ENCODE measurements around the gene TMSB10.

TMSB10 gene

DNA sequence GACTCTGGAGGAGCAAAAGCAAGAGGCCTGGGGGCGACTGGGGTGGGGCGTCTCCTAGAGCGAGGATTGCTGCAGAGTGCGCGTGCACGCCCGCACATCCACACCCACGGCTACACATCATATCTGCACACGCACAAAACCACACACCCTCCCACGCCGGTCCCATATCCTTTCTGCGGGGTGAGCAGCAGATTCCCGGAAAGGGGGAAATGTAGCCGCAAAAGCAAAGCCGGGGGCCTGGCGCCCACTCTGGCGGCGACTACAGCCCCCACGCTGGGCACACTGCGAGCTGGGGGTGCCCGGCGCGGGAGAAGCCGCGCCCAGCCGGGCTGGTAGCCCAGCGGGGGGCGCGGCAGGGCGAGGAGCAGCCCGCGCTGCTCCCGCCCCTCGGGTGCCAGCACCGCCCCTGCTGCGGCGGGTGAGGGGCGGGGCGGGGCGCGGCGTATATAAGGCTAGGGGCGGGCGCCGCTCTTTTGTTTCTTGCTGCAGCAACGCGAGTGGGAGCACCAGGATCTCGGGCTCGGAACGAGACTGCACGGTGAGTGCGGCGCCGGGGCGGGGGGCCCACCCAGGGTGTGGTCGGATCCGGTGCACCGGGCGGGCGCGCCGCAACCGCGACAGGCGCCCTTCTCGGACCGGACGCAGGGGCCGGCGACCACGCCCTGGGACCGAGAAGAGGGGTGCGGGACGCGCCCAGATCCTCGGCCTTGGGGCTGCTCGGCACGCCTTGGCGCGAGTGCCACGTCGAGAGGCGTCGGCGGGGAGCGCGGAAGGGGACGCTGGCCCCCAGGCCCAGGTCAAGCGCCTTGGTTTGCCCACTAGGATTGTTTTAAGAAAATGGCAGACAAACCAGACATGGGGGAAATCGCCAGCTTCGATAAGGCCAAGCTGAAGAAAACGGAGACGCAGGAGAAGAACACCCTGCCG is at the start of gene TMSB10:
Gene TMSB10, plus strand, starts transcription at position 476 of the 927 bp plus-strand sequence.
- no peaks in the 10 kb centered on the region for H3K27me3 ChIP-seq (replicated peaks; ENCODE audit: control insufficient read depth, insufficient read depth, low read length)
- peak; percentile 91 for DNase-seq (ENCODE audit: extremely low read depth, insufficient read length)
- no peaks in the 10 kb centered on the region; the same call in 1 of the 2 replicates for H3K36me3 ChIP-seq (ENCODE audit: control insufficient read depth, insufficient read depth, low read length)
- TF ChIP-seq, protein P1, sequence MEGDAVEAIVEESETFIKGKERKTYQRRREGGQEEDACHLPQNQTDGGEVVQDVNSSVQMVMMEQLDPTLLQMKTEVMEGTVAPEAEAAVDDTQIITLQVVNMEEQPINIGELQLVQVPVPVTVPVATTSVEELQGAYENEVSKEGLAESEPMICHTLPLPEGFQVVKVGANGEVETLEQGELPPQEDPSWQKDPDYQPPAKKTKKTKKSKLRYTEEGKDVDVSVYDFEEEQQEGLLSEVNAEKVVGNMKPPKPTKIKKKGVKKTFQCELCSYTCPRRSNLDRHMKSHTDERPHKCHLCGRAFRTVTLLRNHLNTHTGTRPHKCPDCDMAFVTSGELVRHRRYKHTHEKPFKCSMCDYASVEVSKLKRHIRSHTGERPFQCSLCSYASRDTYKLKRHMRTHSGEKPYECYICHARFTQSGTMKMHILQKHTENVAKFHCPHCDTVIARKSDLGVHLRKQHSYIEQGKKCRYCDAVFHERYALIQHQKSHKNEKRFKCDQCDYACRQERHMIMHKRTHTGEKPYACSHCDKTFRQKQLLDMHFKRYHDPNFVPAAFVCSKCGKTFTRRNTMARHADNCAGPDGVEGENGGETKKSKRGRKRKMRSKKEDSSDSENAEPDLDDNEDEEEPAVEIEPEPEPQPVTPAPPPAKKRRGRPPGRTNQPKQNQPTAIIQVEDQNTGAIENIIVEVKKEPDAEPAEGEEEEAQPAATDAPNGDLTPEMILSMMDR (IDR thresholded peaks at IDR 0.05; ENCODE audit: insufficient read depth, low read length, poor library complexity, severe bottlenecking) = peak; percentile 11
- H3K4me3 ChIP-seq (replicated peaks; ENCODE audit: low read depth, low read length) = peak within 1 kb of the TSS; percentile 90

DNA sequence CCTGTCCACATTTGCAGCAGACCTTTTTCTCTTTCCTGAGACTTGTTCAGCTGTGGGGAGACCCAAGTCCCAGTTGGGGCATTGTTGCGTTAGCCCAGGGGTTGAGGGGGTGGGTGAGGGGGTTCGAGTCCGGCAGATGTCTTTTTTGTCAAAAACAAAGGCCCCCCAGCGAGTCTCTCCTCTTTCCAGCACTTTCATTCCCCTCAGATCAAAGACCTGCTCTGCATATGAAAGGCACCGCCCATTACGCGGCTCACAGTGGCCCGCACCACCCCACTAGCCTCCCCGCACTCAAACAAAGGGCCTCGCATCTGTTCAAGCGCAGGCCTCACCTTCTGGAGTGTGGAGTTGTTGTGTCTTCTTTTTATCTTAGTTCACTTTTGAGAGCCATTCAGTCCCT is 49.7 kb upstream of the TMSB10 start:
- Histone ChIP-seq H3K36me3 (ENCODE audit: control insufficient read depth, insufficient read depth, low read length) (no peaks in the 10 kb centered on the region), H3K27me3 (replicated peaks; ENCODE audit: control insufficient read depth, insufficient read depth, low read length) (no peaks in the 10 kb centered on the region; the same call in 1 of the 2 replicates), H3K4me3 (replicated peaks; ENCODE audit: low read depth, low read length) (no peak overlapping the region)
- no peak for DNase-seq (ENCODE audit: extremely low read depth, insufficient read length)
- TF ChIP-seq, protein P1 (IDR thresholded peaks at IDR 0.05; ENCODE audit: insufficient read depth, low read length, poor library complexity, severe bottlenecking) = no peak

DNA sequence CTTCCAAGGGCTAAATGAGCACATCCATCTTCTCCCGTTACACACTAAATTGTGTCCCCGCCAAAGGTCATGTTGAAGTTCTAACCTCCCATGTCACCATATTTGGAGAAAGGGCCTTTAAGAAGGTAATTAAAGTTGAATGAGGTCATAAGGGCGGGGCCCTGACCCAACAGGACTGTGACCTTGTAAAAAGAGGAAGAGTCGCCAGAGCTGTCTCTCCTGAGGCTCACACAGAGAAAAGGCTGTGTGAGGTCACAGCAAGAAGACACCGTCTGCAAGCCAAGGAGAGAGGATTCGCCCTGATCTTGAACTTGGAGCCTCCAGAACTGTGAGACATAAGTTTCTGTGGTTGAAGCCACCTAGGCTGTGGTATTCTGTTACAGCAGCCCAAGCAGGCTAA is 48.7 kb upstream of the TMSB10 start:
- Histone ChIP-seq H3K27me3 (replicated peaks; ENCODE audit: control insufficient read depth, insufficient read depth, low read length) (peaks cover 1% of the 10 kb centered on the region; the same call in 1 of the 2 replicates), H3K36me3 (ENCODE audit: control insufficient read depth, insufficient read depth, low read length) (no peaks in the 10 kb centered on the region), H3K4me3 (replicated peaks; ENCODE audit: low read depth, low read length) (no peak overlapping the region)
- TF ChIP-seq, protein P1 (IDR thresholded peaks at IDR 0.05; ENCODE audit: insufficient read depth, low read length, poor library complexity, severe bottlenecking) = no peak
- no peak for DNase-seq (ENCODE audit: extremely low read depth, insufficient read length)

DNA sequence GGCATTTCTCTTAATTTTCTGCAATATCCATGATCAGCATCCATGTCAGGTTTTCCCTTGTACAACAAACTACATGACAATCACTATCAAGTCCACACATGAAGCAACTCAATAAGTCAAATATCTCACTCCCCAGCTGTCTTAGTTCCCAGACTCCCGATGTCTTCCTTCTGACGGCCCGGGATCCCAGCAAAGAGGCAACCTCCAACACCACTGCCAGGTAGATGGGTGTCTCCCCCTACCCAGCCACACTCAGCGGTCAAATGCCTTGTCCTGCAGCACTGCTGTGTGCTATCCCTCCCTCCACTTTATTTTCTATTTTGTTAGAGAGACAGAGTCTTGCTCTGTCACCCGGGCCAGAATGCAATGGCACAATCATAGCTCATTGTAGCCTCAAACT is 47.9 kb upstream of the TMSB10 start:
- DNase-seq (ENCODE audit: extremely low read depth, insufficient read length) = no peak
- H3K4me3 ChIP-seq (replicated peaks; ENCODE audit: low read depth, low read length) = no peak overlapping the region
- H3K36me3 ChIP-seq (ENCODE audit: control insufficient read depth, insufficient read depth, low read length) = no peaks in the 10 kb centered on the region
- TF ChIP-seq, protein P1 (IDR thresholded peaks at IDR 0.05; ENCODE audit: insufficient read depth, low read length, poor library complexity, severe bottlenecking) = no peak
- peaks cover 1% of the 10 kb centered on the region; the same call in 1 of the 2 replicates for H3K27me3 ChIP-seq (replicated peaks; ENCODE audit: control insufficient read depth, insufficient read depth, low read length)

DNA sequence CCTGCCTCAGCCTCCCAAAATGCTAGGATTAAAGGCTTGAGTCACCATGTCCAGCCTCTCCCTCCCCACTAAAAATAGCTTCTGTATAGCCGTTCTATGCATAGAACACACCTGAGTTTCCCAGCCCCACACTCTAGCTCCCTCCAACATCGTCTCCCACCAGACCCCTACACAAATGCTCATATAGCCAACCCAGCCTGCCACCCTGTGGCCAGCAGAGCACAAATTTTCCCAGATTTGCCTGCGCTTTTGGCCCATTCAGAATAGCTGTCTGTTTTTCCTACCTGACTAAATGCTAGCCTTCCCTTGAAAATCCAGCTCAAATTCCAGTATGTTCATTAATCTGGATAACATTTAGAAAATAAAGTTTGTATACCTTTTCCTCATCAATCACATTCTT is 47.3 kb upstream of the TMSB10 start:
- TF ChIP-seq, protein P1 (IDR thresholded peaks at IDR 0.05; ENCODE audit: insufficient read depth, low read length, poor library complexity, severe bottlenecking) = peak; percentile 37
- no peaks in the 10 kb centered on the region for H3K36me3 ChIP-seq (ENCODE audit: control insufficient read depth, insufficient read depth, low read length)
- DNase-seq (ENCODE audit: extremely low read depth, insufficient read length) = no peak
- H3K27me3 ChIP-seq (replicated peaks; ENCODE audit: control insufficient read depth, insufficient read depth, low read length) = peaks cover 1% of the 10 kb centered on the region; the same call in 1 of the 2 replicates
- H3K4me3 ChIP-seq (replicated peaks; ENCODE audit: low read depth, low read length) = no peak overlapping the region

All from GM06990 (cell line).